OCI-LY3 (cell line): ENCODE results near the gene AUNIP.

ENCODE experiments used
- CTCF ChIP-seq: fragments of 200-600, 300-600 bp; sonication (generic); IDR thresholded peaks from 2 replicates; pipeline ENCODE4 v1.5.1; 2014; ENCODE audit warnings: antibody characterized with exemption, low read length, low read depth
- EZH2phosphoT487 ChIP-seq: fragments of 200-600 bp; shearing (Covaris generic); IDR thresholded peaks from 2 replicates; pipeline ENCODE4 v1.6.1; 2018; ENCODE audit warnings: antibody characterized with exemption, mixed run types, low read depth

GRCh38 chr1:25803368-25803767 is 55.9 kb downstream of the AUNIP start:
- TF ChIP-seq CTCF (no peak), EZH2phosphoT487 (no peak)
